Activated CD8-positive, alpha-beta T cell treated with anti-CD3 and anti-CD28 coated beads for 36 hours (primary cell): ENCODE results near the gene GBP4. TPM values are rescaled to one million over a fixed set of nuclear protein-coding genes. Genes with fewer than 3 reads are reported as not detected.

Source experiments
- ATAC-seq: fragments of 200-7000 bp; cut with Tn5 transposase; one replicate; pipeline ENCODE4 v1.10.0; 2021; ENCODE audit warnings: mild to moderate bottlenecking, moderate library complexity
- CTCF ChIA-PET: fragments of 350-600 bp; sonication (Branson Sonifier 250); formaldehyde crosslinking; loops from one replicate; lab custom pipeline; 2021; ENCODE audit warnings: antibody characterized with exemption; lab: Charles Lee
- POLR2A ChIA-PET: fragments of 350-600 bp; sonication (Branson Sonifier 250); formaldehyde crosslinking; loops from one replicate; lab custom pipeline; 2021; ENCODE audit warnings: antibody characterized with exemption; lab: Charles Lee
- DNase-seq: peaks from one replicate; pipeline ENCODE4 v3.0.0-alpha.2; 2020
- H3K27ac Mint-ChIP-seq: one replicate; pipeline ENCODE4 v1.8.0; 2021; ENCODE audit warnings: mild to moderate bottlenecking, mixed read lengths
- H3K27me3 Mint-ChIP-seq: one replicate; pipeline ENCODE4 v1.8.0; 2021; ENCODE audit warnings: mixed read lengths
- H3K36me3 Mint-ChIP-seq: one replicate; pipeline ENCODE4 v1.8.0; 2021; ENCODE audit warnings: low read depth, mixed read lengths
- H3K4me1 Mint-ChIP-seq: one replicate; pipeline ENCODE4 v1.8.0; 2021; ENCODE audit warnings: low read depth, mixed read lengths
- H3K4me3 Mint-ChIP-seq: one replicate; pipeline ENCODE4 v1.8.0; 2021; ENCODE audit warnings: mild to moderate bottlenecking, moderate library complexity, mixed read lengths
- H3K9me3 Mint-ChIP-seq: one replicate; pipeline ENCODE4 v1.8.0; 2021; ENCODE audit warnings: mixed read lengths
- CTCF ChIP-seq: fragments of 200-600 bp; IDR thresholded peaks from one replicate; pipeline ENCODE4 v1.8.0; 2022; ENCODE audit warnings: antibody characterized with exemption, mild to moderate bottlenecking
- intact Hi-C: fragments of 100-400 bp; cut with micrococcal nuclease; formaldehyde crosslinking; loops from one replicate; pipeline ENCODE4 v1.10.0; 2022
- total RNA-seq, 2 experiments: library from RNA; stranded (reverse); gene quantifications; one replicate each; pipeline ENCODE4 v1.2.3, GENCODE V29; 2021

Gene GBP4
- total RNA-seq, 2 experiments from 2014 or later, result 34.2 to 38.3 TPM

GRCh38 chr1:89213347-89213746 lies 14.6 kb upstream of the GBP4 start:
- no peak overlapping the region for H3K4me3 Mint-ChIP-seq
- no peak overlapping the region for H3K27ac Mint-ChIP-seq
- peaks cover 5% of the 10 kb centered on the region for H3K36me3 Mint-ChIP-seq
- no peaks in the 10 kb centered on the region for H3K4me1 Mint-ChIP-seq
- CTCF ChIA-PET, result no interaction called here
- TF ChIP-seq CTCF, result no peak
- intact Hi-C loops, result no loop called here
- POLR2A ChIA-PET, result no interaction called here
- ATAC-seq (no peak), DNase-seq (no peak)
- H3K9me3 Mint-ChIP-seq, result peaks cover 13% of the 10 kb centered on the region
- H3K27me3 Mint-ChIP-seq, result no peaks in the 10 kb centered on the region

- DNase-seq, result no peak
- peaks cover 5% of the 10 kb centered on the region for H3K36me3 Mint-ChIP-seq
- no peak for ATAC-seq
- POLR2A ChIA-PET, result no interaction called here
- no peak overlapping the region for H3K4me3 Mint-ChIP-seq
- TF ChIP-seq CTCF, result no peak
- peaks cover 13% of the 10 kb centered on the region for H3K9me3 Mint-ChIP-seq
- no peaks in the 10 kb centered on the region for H3K4me1 Mint-ChIP-seq
- CTCF ChIA-PET, result no interaction called here
- H3K27me3 Mint-ChIP-seq, result no peaks in the 10 kb centered on the region
- no peak overlapping the region for H3K27ac Mint-ChIP-seq
- intact Hi-C loops, result no loop called here
Measured at GRCh38 chr1:89211035-89211634, 12.4 kb upstream of the GBP4 start.

- Mint-ChIP-seq H3K4me1 (peaks cover 26% of the 10 kb centered on the region), H3K9me3 (peaks cover 30% of the 10 kb centered on the region), H3K27ac (no peak overlapping the region), H3K4me3 (no peak overlapping the region), H3K27me3 (no peaks in the 10 kb centered on the region), H3K36me3 (peaks cover 27% of the 10 kb centered on the region)
- TF ChIP-seq CTCF, result no peak
- POLR2A ChIA-PET, result no interaction called here
- DNase-seq (no peak), ATAC-seq (no peak)
- CTCF ChIA-PET, result interaction anchor here (2.2 kb wide), 1 partner anchor 8 kb away, joined by 8 read pairs; the partner anchor contains the start of gene GBP4
- intact Hi-C loops, result no loop called here
Measured at GRCh38 chr1:89206373-89206772, 7.6 kb upstream of the GBP4 start.

GRCh38 chr1:89203166-89203565 lies 4.4 kb upstream of the GBP4 start:
- ATAC-seq (peak; percentile 40), DNase-seq (no peak)
- no peaks in the 10 kb centered on the region for H3K27me3 Mint-ChIP-seq
- H3K36me3 Mint-ChIP-seq, result peaks cover 27% of the 10 kb centered on the region
- peaks cover 42% of the 10 kb centered on the region for H3K4me1 Mint-ChIP-seq
- H3K4me3 Mint-ChIP-seq, result no peak overlapping the region
- H3K9me3 Mint-ChIP-seq, result peaks cover 22% of the 10 kb centered on the region
- ChIA-PET CTCF (interaction anchor here (1.4 to 2.0 kb wide), 3 partner anchors 63 to 230 kb away, joined by 4 to 7 read pairs (median 5); no protein-coding TSS in a partner anchor), POLR2A (interaction anchor here (1.2 to 1.9 kb wide), 2 partner anchors 57 to 76 kb away, joined by 6 to 8 read pairs; partner anchors contain the start of gene GBP2)
- no peak for TF ChIP-seq CTCF
- intact Hi-C loops, result no loop called here
- H3K27ac Mint-ChIP-seq, result no peak overlapping the region

GRCh38 chr1:89201106-89201794 lies 2.5 kb upstream of the GBP4 start:
- peaks cover 32% of the 10 kb centered on the region for H3K36me3 Mint-ChIP-seq
- ChIA-PET CTCF (interaction anchor here (1.0 to 1.7 kb wide), 3 partner anchors 58 to 228 kb away, joined by 3 to 5 read pairs (median 5); no protein-coding TSS in a partner anchor), POLR2A (no interaction called here)
- ATAC-seq (peak; percentile 31), DNase-seq (peak; percentile 25)
- H3K27ac Mint-ChIP-seq, result peak overlapping the region; percentile 97
- no peaks in the 10 kb centered on the region for H3K27me3 Mint-ChIP-seq
- H3K4me3 Mint-ChIP-seq, result peak overlapping the region; percentile 48
- peaks cover 18% of the 10 kb centered on the region for H3K9me3 Mint-ChIP-seq
- TF ChIP-seq CTCF, result no peak
- intact Hi-C loops, result no loop called here
- H3K4me1 Mint-ChIP-seq, result peaks cover 54% of the 10 kb centered on the region
